WTC11 (cell line): ENCODE results near the gene RRP8. TPM values are rescaled to one million over a fixed set of nuclear protein-coding genes. Genes with fewer than 3 reads are reported as not detected.

Experiments
- ATAC-seq: fragments of 200-7000 bp; cut with Tn5 transposase; 2 replicates; pipeline ENCODE4 v1.10.0; 2021; ENCODE audit warnings: mild to moderate bottlenecking, moderate library complexity
- CTCF ChIA-PET: fragments of 300-600 bp; sonication (Branson Sonifier 250); formaldehyde crosslinking; loops from one replicate; lab custom pipeline; 2021; ENCODE audit warnings: antibody characterized with exemption; lab: Charles Lee
- POLR2A ChIA-PET: fragments of 350-600 bp; sonication (Branson Sonifier 250); formaldehyde crosslinking; loops from one replicate; lab custom pipeline; 2021; ENCODE audit warnings: antibody characterized with exemption; lab: Charles Lee
- DNase-seq: peaks from one replicate; pipeline ENCODE4 v3.0.0; 2021; ENCODE audit warnings: low spot score
- H3K27ac Mint-ChIP-seq: 2 replicates; pipeline ENCODE4 v1.8.0; 2021; ENCODE audit warnings: mixed read lengths
- H3K27me3 Mint-ChIP-seq: 2 replicates; pipeline ENCODE4 v1.8.0; 2021; ENCODE audit warnings: low read depth, mild to moderate bottlenecking, moderate library complexity, mixed read lengths
- H3K36me3 Mint-ChIP-seq: 2 replicates; pipeline ENCODE4 v1.8.0; 2021; ENCODE audit warnings: mixed read lengths
- H3K4me1 Mint-ChIP-seq: 2 replicates; pipeline ENCODE4 v1.8.0; 2022; ENCODE audit warnings: mixed read lengths
- H3K4me3 Mint-ChIP-seq: 2 replicates; pipeline ENCODE4 v1.8.0; 2021; ENCODE audit warnings: mild to moderate bottlenecking, moderate library complexity, mixed read lengths
- H3K9me3 Mint-ChIP-seq: 2 replicates; pipeline ENCODE4 v1.8.0; 2021; ENCODE audit warnings: mixed read lengths
- E2F4 ChIP-seq: sonication (generic); formaldehyde crosslinking; IDR thresholded peaks from 2 replicates; pipeline ENCODE4 v1.8.1; 2022; ENCODE audit warnings: low read depth, mild to moderate bottlenecking, moderate library complexity, missing genetic modification reagents, borderline replicate concordance
- EMX1 ChIP-seq: fragments of 250-450 bp; sonication (Bioruptor Pico); IDR thresholded peaks from 2 replicates; pipeline ENCODE4 v1.8.0; 2021; ENCODE audit warnings: mild to moderate bottlenecking
- GTF2I ChIP-seq: fragments of 250-450 bp; sonication (Bioruptor Pico); conservative IDR thresholded peaks from 2 replicates; pipeline ENCODE4 v1.4.0; 2021; ENCODE audit warnings: mild to moderate bottlenecking
- HMGA2 ChIP-seq: fragments of 250-450 bp; sonication (Bioruptor Pico); IDR thresholded peaks from 2 replicates; pipeline ENCODE4 v1.4.0; 2021; ENCODE audit warnings: mild to moderate bottlenecking, moderate library complexity
- IRF2 ChIP-seq: sonication (generic); formaldehyde crosslinking; IDR thresholded peaks from 2 replicates; pipeline ENCODE4 v1.8.0; 2022; ENCODE audit warnings: low read depth, missing genetic modification reagents, borderline replicate concordance
- JAZF1 ChIP-seq: fragments of 250-450 bp; sonication (Bioruptor Pico); IDR thresholded peaks from 2 replicates; pipeline ENCODE4 v1.9.0; 2021; ENCODE audit warnings: moderate library complexity, mild to moderate bottlenecking, inconsistent platforms
- SP1 ChIP-seq: sonication (generic); formaldehyde crosslinking; conservative IDR thresholded peaks from 2 replicates; pipeline ENCODE4 v1.8.1; 2022; ENCODE audit warnings: missing genetic modification reagents
- STAT6 ChIP-seq: sonication (generic); formaldehyde crosslinking; conservative IDR thresholded peaks from 2 replicates; pipeline ENCODE4 v1.8.1; 2023; ENCODE audit warnings: mild to moderate bottlenecking, low read depth, missing genetic modification reagents, moderate library complexity
- TCF7 ChIP-seq: sonication (generic); formaldehyde crosslinking; IDR thresholded peaks from 2 replicates; pipeline ENCODE4 v1.8.0; 2022; ENCODE audit warnings: mild to moderate bottlenecking, low read depth, missing genetic modification reagents, moderate library complexity
- ZBTB43 ChIP-seq: sonication (generic); formaldehyde crosslinking; IDR thresholded peaks from 2 replicates; pipeline ENCODE4 v1.8.1; 2023; ENCODE audit warnings: mild to moderate bottlenecking, missing genetic modification reagents
- ZNF138 ChIP-seq: sonication (generic); formaldehyde crosslinking; conservative IDR thresholded peaks from 2 replicates; pipeline ENCODE4 v1.8.1; 2022; ENCODE audit warnings: mild to moderate bottlenecking, moderate library complexity, missing genetic modification reagents
- ZNF396 ChIP-seq: fragments of 250-450 bp; sonication (Bioruptor Pico); IDR thresholded peaks from 2 replicates; pipeline ENCODE4 v1.8.0; 2021; ENCODE audit warnings: mild to moderate bottlenecking, moderate library complexity, borderline replicate concordance
- ZNF416 ChIP-seq: fragments of 250-450 bp; sonication (Bioruptor Pico); IDR thresholded peaks from 2 replicates; pipeline ENCODE4 v1.9.0; 2021; ENCODE audit warnings: mild to moderate bottlenecking, inconsistent platforms
- ZNF423 ChIP-seq: fragments of 250-450 bp; sonication (Bioruptor Pico); IDR thresholded peaks from 2 replicates; pipeline ENCODE4 v2.1.2; 2022; ENCODE audit warnings: mild to moderate bottlenecking, moderate library complexity
- total RNA-seq: library from RNA; stranded (reverse); gene quantifications from 3 replicates; pipeline ENCODE4 v1.2.3, GENCODE V29; 2021
- TF ChIP-seq, protein P1 (sequence below): sonication (generic); formaldehyde crosslinking; IDR thresholded peaks from 2 replicates; pipeline ENCODE4 v1.8.1; 2023; ENCODE audit warnings: mild to moderate bottlenecking, missing genetic modification reagents, moderate library complexity
- TF ChIP-seq, protein P2 (sequence below): sonication (generic); formaldehyde crosslinking; IDR thresholded peaks from 2 replicates; pipeline ENCODE4 v1.8.1; 2022; ENCODE audit warnings: missing genetic modification reagents, borderline replicate concordance
- TF ChIP-seq, protein P3 (sequence below): fragments of 250-450 bp; sonication (Bioruptor Pico); IDR thresholded peaks from 2 replicates; pipeline ENCODE4 v1.9.0; 2021; ENCODE audit warnings: mild to moderate bottlenecking

RRP8 gene
- total RNA-seq, 1 experiment from 2014 or later, result 15.0 TPM

DNA sequence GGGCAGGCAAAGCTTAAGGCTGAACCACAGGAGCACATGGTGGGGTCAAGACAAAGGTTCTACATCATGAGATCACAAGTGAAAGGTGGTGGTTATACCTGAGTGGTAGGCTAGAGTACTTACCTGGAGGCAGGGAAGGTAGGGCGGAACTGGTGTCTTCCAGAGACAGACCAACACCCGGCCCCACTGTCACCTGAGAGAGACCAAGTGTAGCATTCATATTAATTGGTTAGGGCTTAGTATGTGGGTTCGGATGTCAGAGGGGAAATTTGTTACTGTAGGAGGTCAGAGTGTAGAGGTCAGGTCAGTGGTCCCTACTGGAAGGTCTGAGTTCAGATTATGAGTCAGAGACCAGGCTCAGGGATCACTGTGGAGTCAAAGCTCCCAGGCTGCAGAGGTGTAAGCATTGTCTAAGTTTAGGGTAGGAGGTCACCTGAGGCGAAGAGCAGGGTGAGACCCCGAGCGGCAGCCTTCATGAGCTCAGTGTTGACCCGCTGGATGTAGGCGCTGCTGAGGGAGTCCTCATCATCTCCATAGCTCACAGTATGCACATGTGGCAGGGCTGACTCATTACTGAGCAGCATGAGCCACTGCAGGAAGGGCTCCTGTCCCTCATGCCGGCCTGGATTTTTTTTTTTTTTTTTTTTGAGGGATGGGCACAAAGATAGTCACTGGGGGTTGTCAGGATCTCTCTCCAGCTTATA lies 12.6 kb upstream of the RRP8 start:
- Mint-ChIP-seq H3K36me3 (no peaks in the 10 kb centered on the region), H3K9me3 (no peaks in the 10 kb centered on the region), H3K27ac (no peak overlapping the region), H3K4me3 (no peak overlapping the region), H3K4me1 (peaks cover 4% of the 10 kb centered on the region), H3K27me3 (no peaks in the 10 kb centered on the region)
- CTCF ChIA-PET, result interaction anchor here (0.7 to 1.2 kb wide), 2 partner anchors 139 to 172 kb away, joined by 3 read pairs; no protein-coding TSS in a partner anchor
- POLR2A ChIA-PET, result no interaction called here
- DNase-seq (no peak), ATAC-seq (no peak)
- TF ChIP-seq E2F4 (no peak), JAZF1 (CRISPR knock-in tag) (no peak), ZBTB43 (no peak), ZNF423 (CRISPR knock-in tag) (no peak), SP1 (no peak), STAT6 (CRISPR knock-in tag) (no peak), ZNF416 (CRISPR knock-in tag) (no peak), HMGA2 (CRISPR knock-in tag) (no peak)

DNA sequence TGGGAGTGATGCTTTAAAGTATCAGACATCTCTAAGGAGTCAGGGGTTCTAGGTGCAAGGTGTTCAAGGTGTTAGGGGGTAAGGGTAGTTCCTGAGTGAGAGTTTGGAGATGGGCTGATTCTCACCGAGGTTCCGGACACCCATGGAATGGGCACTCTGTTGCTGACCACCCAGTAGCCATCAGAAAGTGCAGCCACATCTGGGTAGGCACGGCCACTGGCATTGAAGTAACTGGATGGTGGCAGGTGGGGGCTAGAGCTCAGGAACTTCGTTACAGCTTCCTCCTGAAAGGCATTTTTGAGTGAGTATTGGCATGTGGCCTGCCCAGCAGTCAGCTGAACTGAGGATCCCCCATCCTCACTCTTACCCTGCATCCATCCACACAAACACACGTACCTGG lies 11.6 kb upstream of the RRP8 start:
- POLR2A ChIA-PET, result no interaction called here
- ATAC-seq (no peak), DNase-seq (no peak)
- no peak overlapping the region for H3K27ac Mint-ChIP-seq
- no peaks in the 10 kb centered on the region for H3K9me3 Mint-ChIP-seq
- TF ChIP-seq, protein P1, sequence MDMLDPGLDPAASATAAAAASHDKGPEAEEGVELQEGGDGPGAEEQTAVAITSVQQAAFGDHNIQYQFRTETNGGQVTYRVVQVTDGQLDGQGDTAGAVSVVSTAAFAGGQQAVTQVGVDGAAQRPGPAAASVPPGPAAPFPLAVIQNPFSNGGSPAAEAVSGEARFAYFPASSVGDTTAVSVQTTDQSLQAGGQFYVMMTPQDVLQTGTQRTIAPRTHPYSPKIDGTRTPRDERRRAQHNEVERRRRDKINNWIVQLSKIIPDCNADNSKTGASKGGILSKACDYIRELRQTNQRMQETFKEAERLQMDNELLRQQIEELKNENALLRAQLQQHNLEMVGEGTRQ (CRISPR knock-in tag), result no peak
- no peak for TF ChIP-seq GTF2I (CRISPR knock-in tag)
- no peak for TF ChIP-seq ZNF396 (CRISPR knock-in tag)
- no peak for TF ChIP-seq TCF7 (CRISPR knock-in tag)
- TF ChIP-seq, protein P2, sequence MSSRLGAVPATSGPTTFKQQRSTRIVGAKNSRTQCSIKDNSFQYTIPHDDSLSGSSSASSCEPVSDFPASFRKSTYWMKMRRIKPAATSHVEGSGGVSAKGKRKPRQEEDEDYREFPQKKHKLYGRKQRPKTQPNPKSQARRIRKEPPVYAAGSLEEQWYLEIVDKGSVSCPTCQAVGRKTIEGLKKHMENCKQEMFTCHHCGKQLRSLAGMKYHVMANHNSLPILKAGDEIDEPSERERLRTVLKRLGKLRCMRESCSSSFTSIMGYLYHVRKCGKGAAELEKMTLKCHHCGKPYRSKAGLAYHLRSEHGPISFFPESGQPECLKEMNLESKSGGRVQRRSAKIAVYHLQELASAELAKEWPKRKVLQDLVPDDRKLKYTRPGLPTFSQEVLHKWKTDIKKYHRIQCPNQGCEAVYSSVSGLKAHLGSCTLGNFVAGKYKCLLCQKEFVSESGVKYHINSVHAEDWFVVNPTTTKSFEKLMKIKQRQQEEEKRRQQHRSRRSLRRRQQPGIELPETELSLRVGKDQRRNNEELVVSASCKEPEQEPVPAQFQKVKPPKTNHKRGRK (CRISPR knock-in tag), result no peak
- no peak for TF ChIP-seq IRF2 (CRISPR knock-in tag)
- no peaks in the 10 kb centered on the region for H3K27me3 Mint-ChIP-seq
- H3K4me3 Mint-ChIP-seq, result no peak overlapping the region
- H3K4me1 Mint-ChIP-seq, result peaks cover 6% of the 10 kb centered on the region
- H3K36me3 Mint-ChIP-seq, result peaks cover 8% of the 10 kb centered on the region
- CTCF ChIA-PET, result no interaction called here

GRCh38 chr11:6614446-6614845 lies 11.0 kb upstream of the RRP8 start:
- no peak for ATAC-seq
- Mint-ChIP-seq H3K9me3 (no peaks in the 10 kb centered on the region), H3K27ac (no peak overlapping the region), H3K36me3 (peaks cover 14% of the 10 kb centered on the region), H3K4me1 (peaks cover 6% of the 10 kb centered on the region), H3K27me3 (no peaks in the 10 kb centered on the region), H3K4me3 (no peak overlapping the region)
- CTCF ChIA-PET, result no interaction called here
- TF ChIP-seq EMX1 (CRISPR knock-in tag) (no peak), ZNF138 (no peak)
- TF ChIP-seq, protein P3, sequence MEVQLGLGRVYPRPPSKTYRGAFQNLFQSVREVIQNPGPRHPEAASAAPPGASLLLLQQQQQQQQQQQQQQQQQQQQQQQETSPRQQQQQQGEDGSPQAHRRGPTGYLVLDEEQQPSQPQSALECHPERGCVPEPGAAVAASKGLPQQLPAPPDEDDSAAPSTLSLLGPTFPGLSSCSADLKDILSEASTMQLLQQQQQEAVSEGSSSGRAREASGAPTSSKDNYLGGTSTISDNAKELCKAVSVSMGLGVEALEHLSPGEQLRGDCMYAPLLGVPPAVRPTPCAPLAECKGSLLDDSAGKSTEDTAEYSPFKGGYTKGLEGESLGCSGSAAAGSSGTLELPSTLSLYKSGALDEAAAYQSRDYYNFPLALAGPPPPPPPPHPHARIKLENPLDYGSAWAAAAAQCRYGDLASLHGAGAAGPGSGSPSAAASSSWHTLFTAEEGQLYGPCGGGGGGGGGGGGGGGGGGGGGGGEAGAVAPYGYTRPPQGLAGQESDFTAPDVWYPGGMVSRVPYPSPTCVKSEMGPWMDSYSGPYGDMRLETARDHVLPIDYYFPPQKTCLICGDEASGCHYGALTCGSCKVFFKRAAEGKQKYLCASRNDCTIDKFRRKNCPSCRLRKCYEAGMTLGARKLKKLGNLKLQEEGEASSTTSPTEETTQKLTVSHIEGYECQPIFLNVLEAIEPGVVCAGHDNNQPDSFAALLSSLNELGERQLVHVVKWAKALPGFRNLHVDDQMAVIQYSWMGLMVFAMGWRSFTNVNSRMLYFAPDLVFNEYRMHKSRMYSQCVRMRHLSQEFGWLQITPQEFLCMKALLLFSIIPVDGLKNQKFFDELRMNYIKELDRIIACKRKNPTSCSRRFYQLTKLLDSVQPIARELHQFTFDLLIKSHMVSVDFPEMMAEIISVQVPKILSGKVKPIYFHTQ, result no peak
- no peak for DNase-seq
- POLR2A ChIA-PET, result no interaction called here
